ENCODE results near the gene CACHD1.

- no peak for TF ChIP-seq IRF3 (IDR thresholded peaks at IDR 0.05; ENCODE audit: low read depth, low read length)
- TF ChIP-seq EP300 (IDR thresholded peaks at IDR 0.05; ENCODE audit: borderline replicate concordance in 1 of 2, low read depth in 1 of 2, low read length in 1 of 2), result no peak
- TF ChIP-seq CTCF (IDR thresholded peaks at IDR 0.05), result no peak
- no peak for TF ChIP-seq TAF1 (IDR thresholded peaks at IDR 0.05; ENCODE audit: borderline replicate concordance, low read depth, low read length)
- no peak for TF ChIP-seq POLR2AphosphoS5 (IDR thresholded peaks at IDR 0.05; ENCODE audit: low read depth, low read length)
- TF ChIP-seq REST (IDR thresholded peaks at IDR 0.05; ENCODE audit: low read depth, low read length), result no peak
Measured at GRCh38 chr1:64568171-64568450, 98.2 kb downstream of the CACHD1 start.
